HG02981 (cell line): ENCODE measurements around the gene ALDH3B2.
"Not testable (repeated sequence)": the region's sequence is repeated elsewhere in the genome, so short reads cannot be mapped to it uniquely, and the experiment has no call there.

Experiments
- ATAC-seq: cut with Tn5 transposase; IDR thresholded peaks from one replicate; pipeline ENCODE4 v1.9.1; 2021; ENCODE audit warnings: mild to moderate bottlenecking, moderate library complexity; ENCODE audit not compliant: unreplicated experiment

The ALDH3B2 gene, protein sequence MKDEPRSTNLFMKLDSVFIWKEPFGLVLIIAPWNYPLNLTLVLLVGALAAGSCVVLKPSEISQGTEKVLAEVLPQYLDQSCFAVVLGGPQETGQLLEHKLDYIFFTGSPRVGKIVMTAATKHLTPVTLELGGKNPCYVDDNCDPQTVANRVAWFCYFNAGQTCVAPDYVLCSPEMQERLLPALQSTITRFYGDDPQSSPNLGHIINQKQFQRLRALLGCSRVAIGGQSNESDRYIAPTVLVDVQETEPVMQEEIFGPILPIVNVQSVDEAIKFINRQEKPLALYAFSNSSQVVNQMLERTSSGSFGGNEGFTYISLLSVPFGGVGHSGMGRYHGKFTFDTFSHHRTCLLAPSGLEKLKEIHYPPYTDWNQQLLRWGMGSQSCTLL

DNA sequence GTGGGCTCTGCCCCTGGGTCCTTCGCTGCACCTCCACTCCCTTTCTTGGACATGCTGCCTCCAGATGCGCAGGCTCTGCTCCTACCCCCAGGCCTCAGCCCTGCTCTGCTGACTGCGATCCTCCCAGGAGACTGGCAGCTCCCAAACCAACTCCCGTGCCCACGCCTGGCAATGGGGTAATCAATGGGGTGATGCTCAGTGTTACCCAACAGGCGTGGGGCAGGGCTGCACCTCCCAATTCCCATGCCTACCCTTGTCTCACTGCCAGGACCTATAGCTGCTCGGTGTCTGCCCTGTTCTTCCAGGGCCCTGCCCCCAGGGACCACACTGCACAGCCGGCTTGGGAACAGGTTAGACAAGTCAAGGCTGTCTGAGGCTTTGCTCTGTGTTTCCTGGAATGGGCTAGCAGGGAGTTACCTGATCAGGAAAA is at the start of gene ALDH3B2:
TSS of gene ALDH3B2 (minus strand) at position 182 of the 430 bp plus-strand sequence. CDS start 7,688 bp downstream, outside the sequence.
- no peak for ATAC-seq

DNA sequence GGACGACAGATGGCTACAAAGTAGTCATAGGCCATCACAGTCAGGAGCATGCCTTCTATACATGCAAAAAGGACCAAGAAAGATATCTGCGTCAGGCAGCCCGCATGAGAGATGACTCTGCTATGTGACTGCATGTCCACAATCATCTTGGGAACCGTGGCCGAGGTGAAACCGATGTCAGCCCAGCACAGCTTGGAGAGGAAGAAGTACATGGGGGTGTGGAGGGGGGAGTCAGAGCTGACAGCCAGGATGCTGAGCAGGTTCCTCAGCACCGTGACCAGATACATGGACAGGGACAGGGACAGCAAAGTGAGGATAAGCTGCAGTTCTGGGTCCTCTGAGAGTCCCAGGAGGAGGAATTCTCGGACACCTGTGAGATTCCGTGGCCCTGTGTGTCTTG is 48.6 kb upstream of the ALDH3B2 start:
- not testable (repeated sequence) for ATAC-seq

DNA sequence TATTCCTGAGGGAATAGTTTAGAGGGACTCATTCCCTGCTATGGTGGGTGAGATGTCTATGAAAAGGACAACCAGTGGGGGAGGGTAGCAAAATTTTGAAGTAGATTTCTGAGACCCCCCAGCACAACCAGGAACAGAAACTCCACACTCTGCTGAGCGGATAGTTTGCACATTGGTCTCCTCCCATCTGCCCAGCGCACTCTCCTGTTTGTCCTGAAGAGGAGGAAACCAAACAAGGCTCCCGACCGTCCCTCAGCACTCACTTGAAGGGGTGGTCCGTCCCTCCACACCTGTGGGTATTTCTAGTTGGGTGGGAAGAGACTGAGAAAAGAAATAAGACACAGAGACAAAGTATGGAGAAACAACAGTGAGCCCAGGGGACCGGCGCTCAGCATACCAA is 41.8 kb upstream of the ALDH3B2 start:
- not testable (repeated sequence) for ATAC-seq

DNA sequence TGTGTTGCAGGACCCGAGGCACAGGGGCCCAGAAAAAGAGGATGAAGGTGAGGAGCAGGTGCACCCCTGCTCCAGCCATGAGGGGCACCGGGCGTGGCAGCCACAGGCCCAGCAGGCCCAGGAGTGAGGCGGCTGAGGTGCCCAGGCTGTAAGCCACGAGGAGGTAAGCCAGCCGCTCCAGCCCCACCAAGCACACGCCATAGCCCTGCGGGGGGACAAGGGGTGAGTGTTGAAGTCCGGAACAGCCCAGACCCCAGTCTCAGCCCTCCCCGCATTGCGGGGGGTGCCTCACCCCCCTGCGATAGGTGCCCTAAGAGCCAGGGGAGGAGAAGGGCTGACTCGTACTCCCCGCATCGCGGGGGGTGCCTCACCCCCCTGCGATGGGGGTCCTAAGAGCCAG is 41.4 kb upstream of the ALDH3B2 start:
- not testable (repeated sequence) for ATAC-seq

DNA sequence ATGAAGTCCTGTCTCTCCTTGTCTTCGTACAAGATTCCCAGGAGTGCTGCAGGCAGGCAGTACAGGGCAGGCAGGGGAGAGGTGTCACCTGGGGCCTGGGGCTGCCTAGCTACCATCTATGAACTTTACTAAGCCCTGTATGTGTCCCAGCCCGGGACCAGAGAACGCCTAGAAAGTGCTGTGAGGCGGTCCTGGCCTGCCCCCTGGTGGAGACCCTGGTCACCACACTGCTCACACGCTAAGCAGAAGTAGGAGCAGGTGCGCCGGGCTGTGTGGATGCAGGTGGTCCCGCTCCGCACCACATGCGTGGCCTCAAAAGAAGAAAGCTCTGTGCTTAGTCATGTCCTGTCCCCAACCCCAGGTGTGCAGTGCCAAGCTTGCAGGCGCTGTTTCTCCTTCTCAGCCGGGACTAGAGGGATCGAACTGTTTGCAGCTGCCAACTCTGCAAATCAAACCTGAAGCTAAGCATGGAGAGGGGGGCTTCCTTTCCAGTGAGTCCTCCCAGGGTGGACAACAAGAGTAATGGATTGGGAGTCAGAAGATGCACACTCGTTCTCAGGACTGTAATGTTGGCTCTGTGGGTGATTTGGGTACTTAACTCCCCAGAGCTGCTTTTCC is 39.6 kb upstream of the ALDH3B2 start:
- ATAC-seq: not testable (repeated sequence)

DNA sequence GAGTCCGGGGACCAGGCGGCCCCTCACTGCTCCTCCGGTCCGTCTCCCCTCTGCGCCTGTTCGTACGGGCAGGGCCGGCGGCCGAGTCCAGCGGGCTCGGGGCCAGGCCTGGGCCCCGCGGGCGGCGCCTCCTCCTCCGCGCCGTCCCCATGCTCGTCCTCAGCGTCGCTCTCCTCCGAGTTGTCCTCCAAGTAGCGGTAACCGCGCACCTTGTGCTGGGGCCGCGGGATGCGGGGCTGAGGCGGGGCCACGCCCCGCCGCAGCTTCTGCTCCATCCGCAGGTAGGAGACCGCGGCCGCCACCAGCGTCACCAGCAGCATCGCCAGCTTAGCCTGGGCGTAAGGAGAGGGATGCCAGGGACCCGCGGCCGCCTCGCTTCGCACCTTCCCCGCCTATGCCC is 37.3 kb upstream of the ALDH3B2 start:
- not testable (repeated sequence) for ATAC-seq

DNA sequence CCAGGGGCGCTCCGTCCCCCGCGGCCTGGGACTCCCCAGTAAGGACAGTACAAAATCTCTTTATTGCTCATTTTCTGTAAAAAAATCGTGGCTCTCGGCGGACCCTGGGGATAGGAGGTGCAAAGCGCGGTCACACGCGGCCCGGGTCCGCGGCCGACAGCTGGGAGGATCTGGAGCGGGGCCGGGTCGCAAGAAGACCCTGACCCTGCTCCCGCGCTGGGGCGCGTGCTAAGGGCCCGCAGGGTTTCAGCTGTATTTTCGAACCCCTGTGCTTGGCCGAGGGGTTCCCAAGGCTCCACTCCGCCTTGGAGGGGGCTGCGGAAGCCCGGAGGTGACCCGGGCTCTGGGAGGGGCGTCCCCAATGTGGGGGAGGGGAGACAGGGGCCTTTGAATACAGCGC is 36.8 kb upstream of the ALDH3B2 start:
- ATAC-seq: not testable (repeated sequence)

DNA sequence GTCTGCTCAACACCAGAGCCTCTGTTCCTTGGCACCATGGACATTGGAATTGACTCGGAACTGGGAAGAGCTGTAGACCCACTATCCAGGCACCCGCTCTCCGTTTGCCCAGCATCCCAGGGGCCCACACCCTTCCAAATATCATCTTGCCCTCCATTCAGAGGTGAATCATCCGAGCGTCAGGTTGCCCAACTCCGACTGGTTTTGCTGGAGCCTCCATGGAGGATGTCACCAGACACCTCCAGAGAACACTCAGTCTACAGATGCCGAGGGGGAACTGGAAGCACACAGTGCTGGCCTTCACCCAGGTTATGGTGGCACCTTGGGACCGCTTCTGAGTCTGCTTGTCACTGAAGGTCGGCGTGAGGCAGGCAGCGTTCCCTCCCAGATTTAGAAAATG is 35.4 kb upstream of the ALDH3B2 start:
- ATAC-seq: not testable (repeated sequence)

DNA sequence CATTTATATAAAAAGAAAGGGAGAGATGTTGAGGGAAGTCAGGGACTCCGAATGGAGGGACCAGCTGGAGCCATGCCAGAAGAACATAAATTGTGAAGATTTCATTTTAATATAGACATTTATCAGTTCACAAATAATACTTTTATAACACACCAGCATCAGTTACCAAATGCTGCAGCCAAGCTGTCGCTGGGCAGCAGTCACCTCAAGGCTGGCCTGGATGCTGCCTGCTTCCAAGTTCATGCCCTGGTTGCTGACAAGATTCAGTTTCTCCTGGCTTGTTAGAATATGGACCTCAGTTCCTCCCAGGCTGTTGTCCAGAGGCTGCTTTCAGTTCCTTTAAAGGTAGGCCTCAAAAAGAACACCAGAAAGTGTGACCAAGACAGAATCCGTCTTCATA is 30.8 kb upstream of the ALDH3B2 start:
- no peak for ATAC-seq

DNA sequence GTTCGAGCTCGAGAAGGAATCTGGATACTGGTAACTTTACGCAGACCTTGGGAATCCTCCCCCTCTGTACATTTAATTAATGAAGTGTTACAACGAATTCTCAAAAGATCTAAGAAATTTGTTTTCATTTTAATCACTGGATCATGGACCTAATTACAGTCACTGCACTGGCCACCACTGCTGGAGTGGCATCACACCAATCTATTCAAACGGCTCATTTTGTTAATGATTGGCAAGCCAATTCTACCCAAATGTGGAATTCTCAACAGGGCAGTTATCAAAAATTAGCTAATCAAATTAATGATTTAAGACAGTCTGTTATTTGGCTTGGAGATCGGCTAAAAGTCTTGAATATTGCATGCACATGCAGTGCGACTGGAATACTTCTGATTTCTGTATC is 30.1 kb upstream of the ALDH3B2 start:
- ATAC-seq: no peak

DNA sequence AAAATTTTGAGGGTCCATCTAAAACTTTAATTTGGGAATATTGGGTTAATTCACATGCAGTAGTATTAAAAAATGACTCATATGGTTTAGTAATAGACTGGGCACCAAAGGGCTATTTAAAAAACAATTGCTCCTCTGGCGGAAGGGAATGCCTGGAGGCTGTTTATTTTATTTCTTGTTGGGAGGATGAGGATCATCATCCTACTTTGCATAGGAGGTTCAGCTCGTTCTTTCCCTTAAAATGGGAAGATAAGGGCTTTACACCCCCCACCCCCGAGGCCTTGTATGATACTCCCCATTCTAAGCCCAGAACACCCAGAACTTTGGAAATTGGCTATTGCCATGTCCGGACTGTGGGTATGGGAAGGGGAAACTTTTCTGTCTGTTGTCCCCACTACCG is 29.3 kb upstream of the ALDH3B2 start:
- not testable (repeated sequence) for ATAC-seq

DNA sequence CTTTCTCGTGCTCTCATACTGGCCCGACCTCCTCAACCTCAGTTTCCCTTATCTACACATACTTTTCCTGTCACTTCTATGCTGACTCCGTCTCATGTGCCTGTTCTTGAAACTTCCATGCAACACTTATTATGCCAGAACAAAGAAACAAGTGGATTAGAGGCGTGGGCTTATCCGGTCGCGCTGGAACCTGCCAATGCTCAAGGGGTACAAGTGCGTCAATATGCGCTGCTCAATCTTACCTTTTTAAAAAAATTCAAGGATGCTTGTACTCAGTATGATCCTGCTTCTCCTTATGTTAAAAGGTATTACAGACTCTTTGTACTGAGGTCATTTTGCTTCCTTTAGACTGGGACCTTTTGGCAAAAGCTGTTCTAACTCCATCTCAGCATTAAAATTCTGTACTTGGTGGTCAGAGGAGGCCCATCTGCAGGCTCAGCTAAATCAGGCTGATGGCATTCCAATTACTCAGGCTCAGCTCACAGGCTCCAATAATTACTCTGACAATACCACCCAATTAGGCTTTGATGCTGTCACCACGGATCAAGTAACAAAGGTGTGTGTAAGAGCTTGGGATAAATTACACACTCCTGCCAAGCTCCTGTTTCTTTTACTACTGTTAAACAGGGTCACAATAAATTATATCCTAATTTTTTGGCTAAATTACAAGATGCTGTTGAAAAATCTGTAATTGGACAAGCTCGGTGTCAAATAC is 26.3 kb upstream of the ALDH3B2 start:
- no peak for ATAC-seq

DNA sequence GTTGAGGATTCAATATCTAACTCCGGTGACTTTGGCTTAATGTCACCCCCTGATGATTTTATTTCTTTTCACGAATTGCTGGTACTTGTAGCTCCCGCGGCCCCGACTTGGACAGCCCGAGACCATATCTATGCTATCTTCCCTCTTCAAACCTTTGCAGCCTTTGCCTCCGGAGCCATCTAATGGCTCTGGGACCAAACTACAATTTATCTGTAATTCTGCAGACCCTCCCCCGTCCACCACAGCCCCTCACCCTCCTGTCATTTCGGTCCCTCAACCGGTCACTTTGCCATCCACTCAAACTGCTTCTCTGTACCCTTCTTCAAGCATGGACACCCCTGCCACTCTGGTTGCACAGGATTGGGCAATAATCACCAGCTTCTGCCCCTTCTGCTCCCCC is 25.7 kb upstream of the ALDH3B2 start:
- ATAC-seq: no peak

DNA sequence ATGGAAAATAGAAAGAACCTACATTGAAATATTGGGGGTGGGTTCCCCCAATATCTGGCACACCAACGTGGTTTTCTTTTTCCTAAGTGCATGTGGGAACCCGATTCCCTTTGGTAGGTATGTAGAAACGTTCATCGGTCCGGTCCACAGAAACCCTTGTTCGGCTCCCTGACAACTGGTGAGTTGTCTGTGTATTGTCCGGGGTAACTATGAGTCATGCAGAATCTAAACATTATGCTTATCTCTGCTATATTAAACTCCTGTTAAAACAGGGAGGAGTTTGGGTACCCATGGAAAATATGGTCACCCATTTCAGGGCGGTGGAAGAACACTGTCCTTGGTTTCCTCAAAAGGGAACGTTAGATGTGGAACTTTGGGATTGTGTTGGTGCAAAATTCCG is 25.1 kb upstream of the ALDH3B2 start:
- no peak for ATAC-seq

DNA sequence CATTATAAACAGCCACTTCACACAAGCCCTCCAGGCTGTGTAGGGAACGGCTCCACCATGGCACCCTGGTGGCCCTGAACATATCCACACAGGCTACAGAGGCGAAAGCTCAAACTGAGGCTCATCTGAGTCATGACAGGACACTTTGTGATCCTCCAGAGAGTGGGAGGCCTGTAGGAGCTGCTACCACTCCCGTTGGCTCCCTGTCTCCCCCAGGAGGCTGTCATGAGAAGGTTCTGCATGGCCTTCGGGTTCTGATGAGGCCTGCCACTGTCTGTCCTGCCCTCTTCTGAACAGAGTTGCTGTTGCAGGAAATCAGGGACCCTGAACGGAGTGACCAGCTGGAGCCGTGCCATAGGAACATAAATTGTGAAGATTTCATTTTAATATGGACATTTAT is 23.8 kb upstream of the ALDH3B2 start:
- no peak for ATAC-seq

DNA sequence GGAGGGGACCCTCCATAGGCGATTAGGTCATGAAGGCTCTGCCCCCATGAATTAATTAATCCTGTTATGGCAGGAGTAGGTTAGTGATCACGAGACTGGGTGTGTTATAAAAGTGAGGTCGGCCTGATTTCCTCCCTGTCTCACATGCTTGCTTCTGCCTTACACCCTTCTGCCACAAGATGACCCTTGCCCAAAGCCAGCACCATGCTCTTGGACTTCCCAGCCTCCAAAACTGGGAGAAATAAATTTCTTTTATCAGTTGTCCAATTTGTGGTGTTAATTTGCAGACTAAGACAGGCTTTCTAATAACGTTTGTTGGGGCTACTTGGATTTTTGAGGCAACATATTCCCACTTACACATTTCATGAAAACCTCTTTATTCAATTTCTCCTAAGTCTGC is 23.4 kb upstream of the ALDH3B2 start:
- ATAC-seq: no peak

DNA sequence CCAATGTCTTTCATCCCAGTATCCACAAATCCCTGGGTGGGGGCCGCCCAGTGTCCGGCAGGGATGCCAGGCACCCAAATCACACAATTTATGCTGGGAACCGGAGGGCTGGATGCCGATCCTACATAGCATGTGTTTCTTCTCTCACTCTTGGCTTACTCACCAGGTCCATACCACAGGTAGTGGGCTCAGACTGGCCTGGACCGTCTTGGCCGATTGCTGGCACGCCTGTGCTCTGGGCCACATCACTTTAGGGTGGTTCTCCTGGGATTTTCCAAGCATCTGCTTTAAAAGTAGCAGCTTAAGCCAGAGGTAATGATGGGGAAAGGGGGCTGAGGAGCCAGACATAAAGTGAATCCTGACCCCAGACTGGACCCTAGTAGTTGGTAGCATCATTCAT is 22.6 kb upstream of the ALDH3B2 start:
- no peak for ATAC-seq

DNA sequence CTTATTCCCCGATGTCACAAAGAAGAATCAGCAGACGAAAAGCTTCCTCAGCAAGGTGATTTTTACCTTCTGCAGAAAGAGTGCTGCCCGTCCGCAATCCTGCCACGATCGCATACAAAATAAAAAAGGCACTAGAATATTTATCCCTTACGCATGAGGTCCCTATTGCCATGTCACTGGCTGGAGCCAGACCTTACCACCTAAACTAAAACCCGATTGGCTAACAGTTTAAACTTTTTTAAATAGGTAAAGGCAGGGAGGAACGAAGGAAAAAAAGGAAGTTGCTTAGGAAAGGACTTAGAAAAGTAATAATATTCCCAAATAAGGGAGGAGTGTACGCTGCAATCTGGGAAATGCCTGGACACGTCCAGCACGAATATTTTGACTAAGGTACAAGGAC is 21.2 kb upstream of the ALDH3B2 start:
- no peak for ATAC-seq

DNA sequence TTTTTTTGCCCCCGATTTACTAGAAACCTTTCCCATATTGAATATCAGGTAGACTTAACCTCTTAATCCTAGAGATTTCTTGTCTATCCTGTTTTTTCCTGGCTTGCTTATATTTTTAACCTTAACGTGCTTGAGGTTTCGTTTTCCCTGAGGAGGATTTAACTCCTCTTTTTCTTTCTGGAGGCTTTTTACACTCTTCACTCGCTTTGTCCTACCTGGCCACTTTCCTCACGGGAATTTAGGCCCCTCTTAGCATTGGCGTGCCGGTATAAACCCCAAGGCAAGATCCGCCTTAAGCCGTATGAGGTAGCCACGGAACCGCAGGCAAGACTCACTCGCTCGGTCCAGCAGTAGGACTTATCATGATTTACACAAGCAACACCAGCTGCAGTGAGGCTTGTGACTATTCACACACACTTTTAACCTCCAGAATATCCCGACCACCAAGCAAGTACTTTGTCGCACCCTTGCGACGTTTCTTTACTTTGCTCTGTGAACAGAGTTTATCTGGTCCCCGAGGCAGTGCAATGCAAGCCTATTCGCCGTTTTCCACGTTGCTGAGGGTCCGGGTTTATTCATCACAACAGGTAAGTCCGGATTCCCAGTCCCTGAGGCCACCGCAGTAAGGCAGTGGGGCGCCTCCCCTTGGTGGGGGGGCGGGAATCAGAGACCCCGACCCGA is 20.6 kb upstream of the ALDH3B2 start:
- no peak for ATAC-seq

DNA sequence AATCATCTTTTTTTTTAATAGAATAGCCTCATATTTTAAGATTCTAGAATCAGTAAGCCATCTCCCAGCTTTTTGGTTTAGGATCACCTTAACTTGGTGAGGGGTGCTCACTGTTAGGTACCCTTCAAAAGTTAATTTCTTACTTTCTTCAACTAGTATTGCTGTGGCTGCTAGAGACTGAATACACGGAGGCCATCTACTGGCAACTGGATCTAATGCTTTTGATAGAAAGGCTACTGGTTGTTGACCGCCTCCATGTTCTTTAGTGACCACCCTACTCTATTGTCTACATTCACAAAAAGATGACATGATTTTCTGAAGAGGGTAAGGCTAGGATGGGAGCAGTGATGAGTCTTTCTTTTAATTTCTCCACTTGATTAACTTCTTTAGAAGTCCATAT is 16.7 kb upstream of the ALDH3B2 start:
- ATAC-seq: no peak

DNA sequence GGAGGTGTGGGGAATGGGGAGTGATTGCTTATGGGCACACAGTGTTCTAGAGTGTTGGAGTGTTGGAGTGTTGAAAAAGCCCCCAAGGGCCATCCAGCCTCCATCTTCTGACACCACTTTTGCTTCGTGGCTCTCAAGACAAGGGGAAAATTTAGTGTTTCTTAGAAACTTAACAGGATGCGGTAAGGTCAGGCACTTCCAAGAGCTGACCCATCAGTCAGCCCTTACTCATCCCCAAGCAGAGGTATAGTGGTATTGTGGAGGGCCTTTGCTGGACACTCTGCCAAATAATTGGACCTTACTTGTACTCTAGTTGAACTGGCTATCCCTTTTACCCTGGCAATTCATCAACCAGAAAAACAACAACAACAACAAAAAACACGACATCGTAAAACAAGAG is 14.8 kb upstream of the ALDH3B2 start:
- ATAC-seq: no peak
